GM21526 (cell line): ENCODE results near the gene OTOP1.
"Not testable (repeated sequence)": the region's sequence is repeated elsewhere in the genome, so short reads cannot be mapped to it uniquely, and the experiment has no call there.

Experiments
- ATAC-seq: cut with Tn5 transposase; IDR thresholded peaks from one replicate; pipeline ENCODE4 v1.9.1; 2021; ENCODE audit warnings: moderate library complexity; ENCODE audit not compliant: unreplicated experiment, low FRiP score

OTOP1 gene

GRCh38 chr4:4165701-4166392, 60.9 kb downstream of the OTOP1 start:
- not testable (repeated sequence) for ATAC-seq

DNA sequence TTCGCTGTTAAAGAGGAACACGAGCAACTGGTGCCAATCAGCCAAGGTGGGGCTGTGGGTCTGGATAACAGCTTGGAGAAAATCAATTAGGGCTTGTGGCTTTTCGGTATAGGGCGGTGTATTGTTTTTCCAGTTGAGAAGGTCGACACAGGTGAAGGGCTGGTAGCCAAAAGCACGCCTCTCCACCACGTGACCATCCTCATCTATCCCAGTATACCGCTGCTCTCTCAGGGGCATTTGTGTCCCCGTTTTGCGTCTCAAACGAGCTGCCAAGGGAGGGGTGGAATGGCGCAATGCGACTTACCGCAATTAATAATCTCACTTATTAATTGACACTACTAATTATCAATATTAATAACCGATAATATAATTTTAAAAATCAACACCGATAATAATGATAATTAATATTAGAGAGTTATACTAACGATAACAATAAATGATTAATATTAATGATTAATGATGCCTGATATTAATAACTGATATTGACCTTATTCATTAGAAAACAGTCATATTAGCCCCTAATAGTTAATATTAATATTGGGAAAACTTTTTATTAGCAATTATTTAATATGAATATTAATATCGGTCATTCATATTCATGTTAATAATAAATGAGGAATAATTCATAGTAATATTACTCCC, 62.1 kb downstream of the OTOP1 start:
- ATAC-seq, result not testable (repeated sequence)

GRCh38 chr4:4162186-4162585, 64.5 kb downstream of the OTOP1 start:
- not testable (repeated sequence) for ATAC-seq

GRCh38 chr4:4160956-4161665, 65.6 kb downstream of the OTOP1 start:
- not testable (repeated sequence) for ATAC-seq

DNA sequence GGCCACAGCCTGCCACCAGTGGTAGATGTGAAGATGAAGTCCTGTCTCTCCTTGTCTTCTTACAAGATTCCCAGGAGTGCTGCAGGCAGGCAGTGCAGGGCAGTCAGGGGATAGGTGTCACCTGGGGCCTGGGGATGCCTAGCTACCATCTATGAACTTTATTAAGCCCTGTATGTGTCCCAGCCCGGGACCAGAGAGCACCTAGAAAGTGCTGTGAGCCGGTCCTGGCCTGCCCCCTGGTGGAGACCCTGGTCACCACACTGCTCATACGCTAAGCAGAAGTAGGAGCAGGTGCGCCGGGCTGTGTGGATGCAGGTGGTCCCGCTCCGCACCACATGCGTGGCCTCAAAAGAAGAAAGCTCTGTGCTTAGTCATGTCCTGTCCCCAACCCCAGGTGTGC, 81.1 kb downstream of the OTOP1 start:
- ATAC-seq, result not testable (repeated sequence)

DNA sequence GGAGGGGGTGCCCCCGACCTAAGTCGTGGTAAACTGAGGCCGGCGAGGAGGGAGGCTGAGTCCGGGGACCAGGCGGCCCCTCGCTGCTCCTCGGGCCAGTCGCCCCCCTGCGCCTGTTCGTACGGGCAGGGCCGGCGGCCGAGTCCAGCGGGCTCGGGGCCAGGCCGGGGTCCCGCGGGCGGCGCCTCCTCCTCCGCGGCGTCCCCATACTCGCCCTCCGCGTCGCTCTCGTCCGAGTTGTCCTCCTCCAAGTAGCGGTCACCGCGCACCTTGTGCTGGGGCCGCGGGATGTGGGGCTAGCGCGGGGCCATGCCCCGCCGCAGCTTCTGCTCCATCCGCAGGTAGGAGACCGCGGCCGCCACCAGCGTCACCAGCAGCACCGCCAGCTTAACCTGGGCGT, 83.4 kb downstream of the OTOP1 start:
- ATAC-seq, result not testable (repeated sequence)

DNA sequence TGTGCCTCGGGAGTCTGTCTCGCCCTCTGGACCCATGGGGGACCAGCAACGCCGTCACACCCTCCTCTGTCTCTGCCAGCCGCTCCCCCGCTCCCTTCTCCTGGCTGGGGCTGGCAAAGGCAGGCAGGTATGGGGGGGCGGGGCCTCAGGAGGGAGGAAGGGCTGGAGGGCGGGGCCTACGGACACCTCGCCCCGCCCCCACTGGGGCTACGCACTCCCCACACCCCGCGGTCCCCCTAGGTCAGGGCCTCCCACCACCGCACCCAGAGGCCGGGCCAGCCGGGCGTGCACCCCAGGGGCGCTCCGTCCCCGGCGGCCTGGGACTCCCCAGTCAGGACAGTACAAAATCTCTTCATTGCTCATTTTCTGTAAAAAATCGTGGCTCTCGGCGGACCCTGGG, 84.0 kb downstream of the OTOP1 start:
- not testable (repeated sequence) for ATAC-seq

- not testable (repeated sequence) for ATAC-seq
These were observed 85.5 kb downstream of the OTOP1 start for GRCh38 chr4:4141186-4141585.
